ENCODE results near the gene LY9. TPM values are rescaled to one million over a fixed set of nuclear protein-coding genes. Genes with fewer than 3 reads are reported as not detected.

LY9 gene
- total and polyA plus RNA-seq, 2 experiments from 2014 or later, result not detected

DNA sequence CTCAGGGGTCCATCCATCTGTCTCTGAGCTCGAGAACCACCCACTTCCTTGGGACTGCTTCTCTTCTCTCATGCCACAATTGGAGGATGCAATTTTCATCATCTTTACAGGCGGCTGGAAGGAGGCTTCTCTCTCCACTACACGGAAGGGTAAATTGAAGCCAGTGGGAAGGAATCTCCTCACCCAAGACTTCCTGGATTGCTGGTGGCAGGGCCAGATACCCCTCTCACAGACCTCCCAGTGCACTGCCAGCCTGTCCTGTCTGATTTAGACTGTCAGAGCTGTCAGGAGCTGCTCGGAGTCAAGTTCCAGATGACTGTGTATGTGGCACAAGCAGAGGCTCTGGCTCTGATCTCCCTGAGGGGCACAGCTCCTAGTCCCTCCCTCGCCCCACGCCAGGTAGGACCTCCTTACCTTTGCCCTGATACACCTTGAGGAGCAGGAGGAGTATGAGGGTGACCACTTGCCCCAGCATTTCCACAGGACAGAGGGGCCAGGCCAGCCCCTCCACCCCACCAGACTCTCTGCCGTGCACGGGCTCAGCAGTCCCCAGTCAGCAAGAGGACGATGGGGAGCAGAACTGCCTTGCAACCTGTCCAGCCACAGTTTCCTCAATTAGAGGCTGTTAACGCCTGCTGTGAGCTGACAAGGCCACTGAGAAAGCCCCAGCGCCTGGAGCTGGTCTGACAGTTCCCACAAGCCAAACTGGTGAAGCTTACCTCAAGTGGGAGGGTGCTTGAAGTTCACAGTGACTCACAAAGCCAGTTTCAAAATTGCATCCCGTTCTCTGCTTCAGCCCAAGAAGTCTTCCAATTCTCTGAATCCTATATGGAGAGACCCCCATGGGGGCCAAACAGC is 66.5 kb downstream of the LY9 start, which contains the start of gene CD244:
Gene CD244 (minus strand): TSS at position 685 of the 858 bp plus-strand sequence. CDS start 210 bp downstream, at position 475.
- no peak within 1 kb of the TSS for H3K4me3 ChIP-seq
- H4K20me1 ChIP-seq (replicated peaks; ENCODE audit: insufficient read depth), result no peaks in the 10 kb centered on the region
- no peaks in the 10 kb centered on the region for H3K79me2 ChIP-seq (replicated peaks; ENCODE audit: insufficient read depth)
- Mint-ChIP-seq H3K36me3 (ENCODE audit: low read depth) (no peaks in the 10 kb centered on the region), H3K4me1 (no peaks in the 10 kb centered on the region), H3K4me3 (no peak within 1 kb of the TSS), H3K9me3 (no peaks in the 10 kb centered on the region), H3K27ac (no peak within 1 kb of the TSS), H3K27me3 (ENCODE audit: insufficient read depth, low read depth, poor library complexity) (peaks cover 2% of the 10 kb centered on the region)
- no peaks in the 10 kb centered on the region for H3K4me1 ChIP-seq (ENCODE audit: insufficient read depth)
- TF ChIP-seq, protein P1, sequence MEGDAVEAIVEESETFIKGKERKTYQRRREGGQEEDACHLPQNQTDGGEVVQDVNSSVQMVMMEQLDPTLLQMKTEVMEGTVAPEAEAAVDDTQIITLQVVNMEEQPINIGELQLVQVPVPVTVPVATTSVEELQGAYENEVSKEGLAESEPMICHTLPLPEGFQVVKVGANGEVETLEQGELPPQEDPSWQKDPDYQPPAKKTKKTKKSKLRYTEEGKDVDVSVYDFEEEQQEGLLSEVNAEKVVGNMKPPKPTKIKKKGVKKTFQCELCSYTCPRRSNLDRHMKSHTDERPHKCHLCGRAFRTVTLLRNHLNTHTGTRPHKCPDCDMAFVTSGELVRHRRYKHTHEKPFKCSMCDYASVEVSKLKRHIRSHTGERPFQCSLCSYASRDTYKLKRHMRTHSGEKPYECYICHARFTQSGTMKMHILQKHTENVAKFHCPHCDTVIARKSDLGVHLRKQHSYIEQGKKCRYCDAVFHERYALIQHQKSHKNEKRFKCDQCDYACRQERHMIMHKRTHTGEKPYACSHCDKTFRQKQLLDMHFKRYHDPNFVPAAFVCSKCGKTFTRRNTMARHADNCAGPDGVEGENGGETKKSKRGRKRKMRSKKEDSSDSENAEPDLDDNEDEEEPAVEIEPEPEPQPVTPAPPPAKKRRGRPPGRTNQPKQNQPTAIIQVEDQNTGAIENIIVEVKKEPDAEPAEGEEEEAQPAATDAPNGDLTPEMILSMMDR (conservative IDR thresholded peaks at IDR 0.05; ENCODE audit: low read depth in 2 of 2), result no peak
- TF ChIP-seq, protein P2, sequence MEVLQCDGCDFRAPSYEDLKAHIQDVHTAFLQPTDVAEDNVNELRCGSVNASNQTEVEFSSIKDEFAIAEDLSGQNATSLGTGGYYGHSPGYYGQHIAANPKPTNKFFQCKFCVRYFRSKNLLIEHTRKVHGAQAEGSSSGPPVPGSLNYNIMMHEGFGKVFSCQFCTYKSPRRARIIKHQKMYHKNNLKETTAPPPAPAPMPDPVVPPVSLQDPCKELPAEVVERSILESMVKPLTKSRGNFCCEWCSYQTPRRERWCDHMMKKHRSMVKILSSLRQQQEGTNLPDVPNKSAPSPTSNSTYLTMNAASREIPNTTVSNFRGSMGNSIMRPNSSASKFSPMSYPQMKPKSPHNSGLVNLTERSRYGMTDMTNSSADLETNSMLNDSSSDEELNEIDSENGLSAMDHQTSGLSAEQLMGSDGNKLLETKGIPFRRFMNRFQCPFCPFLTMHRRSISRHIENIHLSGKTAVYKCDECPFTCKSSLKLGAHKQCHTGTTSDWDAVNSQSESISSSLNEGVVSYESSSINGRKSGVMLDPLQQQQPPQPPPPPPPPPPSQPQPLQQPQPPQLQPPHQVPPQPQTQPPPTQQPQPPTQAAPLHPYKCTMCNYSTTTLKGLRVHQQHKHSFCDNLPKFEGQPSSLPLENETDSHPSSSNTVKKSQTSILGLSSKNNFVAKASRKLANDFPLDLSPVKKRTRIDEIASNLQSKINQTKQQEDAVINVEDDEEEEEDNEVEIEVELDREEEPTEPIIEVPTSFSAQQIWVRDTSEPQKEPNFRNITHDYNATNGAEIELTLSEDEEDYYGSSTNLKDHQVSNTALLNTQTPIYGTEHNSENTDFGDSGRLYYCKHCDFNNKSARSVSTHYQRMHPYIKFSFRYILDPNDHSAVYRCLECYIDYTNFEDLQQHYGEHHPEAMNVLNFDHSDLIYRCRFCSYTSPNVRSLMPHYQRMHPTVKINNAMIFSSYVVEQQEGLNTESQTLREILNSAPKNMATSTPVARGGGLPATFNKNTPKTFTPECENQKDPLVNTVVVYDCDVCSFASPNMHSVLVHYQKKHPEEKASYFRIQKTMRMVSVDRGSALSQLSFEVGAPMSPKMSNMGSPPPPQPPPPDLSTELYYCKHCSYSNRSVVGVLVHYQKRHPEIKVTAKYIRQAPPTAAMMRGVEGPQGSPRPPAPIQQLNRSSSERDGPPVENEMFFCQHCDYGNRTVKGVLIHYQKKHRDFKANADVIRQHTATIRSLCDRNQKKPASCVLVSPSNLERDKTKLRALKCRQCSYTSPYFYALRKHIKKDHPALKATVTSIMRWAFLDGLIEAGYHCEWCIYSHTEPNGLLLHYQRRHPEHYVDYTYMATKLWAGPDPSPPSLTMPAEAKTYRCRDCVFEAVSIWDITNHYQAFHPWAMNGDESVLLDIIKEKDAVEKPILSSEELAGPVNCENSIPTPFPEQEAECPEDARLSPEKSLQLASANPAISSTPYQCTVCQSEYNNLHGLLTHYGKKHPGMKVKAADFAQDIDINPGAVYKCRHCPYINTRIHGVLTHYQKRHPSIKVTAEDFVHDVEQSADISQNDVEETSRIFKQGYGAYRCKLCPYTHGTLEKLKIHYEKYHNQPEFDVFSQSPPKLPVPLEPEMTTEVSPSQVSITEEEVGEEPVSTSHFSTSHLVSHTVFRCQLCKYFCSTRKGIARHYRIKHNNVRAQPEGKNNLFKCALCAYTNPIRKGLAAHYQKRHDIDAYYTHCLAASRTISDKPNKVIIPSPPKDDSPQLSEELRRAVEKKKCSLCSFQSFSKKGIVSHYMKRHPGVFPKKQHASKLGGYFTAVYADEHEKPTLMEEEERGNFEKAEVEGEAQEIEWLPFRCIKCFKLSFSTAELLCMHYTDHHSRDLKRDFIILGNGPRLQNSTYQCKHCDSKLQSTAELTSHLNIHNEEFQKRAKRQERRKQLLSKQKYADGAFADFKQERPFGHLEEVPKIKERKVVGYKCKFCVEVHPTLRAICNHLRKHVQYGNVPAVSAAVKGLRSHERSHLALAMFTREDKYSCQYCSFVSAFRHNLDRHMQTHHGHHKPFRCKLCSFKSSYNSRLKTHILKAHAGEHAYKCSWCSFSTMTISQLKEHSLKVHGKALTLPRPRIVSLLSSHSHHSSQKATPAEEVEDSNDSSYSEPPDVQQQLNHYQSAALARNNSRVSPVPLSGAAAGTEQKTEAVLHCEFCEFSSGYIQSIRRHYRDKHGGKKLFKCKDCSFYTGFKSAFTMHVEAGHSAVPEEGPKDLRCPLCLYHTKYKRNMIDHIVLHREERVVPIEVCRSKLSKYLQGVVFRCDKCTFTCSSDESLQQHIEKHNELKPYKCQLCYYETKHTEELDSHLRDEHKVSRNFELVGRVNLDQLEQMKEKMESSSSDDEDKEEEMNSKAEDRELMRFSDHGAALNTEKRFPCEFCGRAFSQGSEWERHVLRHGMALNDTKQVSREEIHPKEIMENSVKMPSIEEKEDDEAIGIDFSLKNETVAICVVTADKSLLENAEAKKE (CRISPR knock-in tag; IDR thresholded peaks at IDR 0.05), result no peak
- no peak for TF ChIP-seq NANOG (IDR thresholded peaks at IDR 0.05; ENCODE audit: borderline replicate concordance)
- TF ChIP-seq EZH2phosphoT487 (IDR thresholded peaks at IDR 0.05; ENCODE audit: unreplicated experiment), result no peak
- TF ChIP-seq EZH2 (IDR thresholded peaks at IDR 0.05; ENCODE audit: low read depth, unreplicated experiment), result no peak
- H3K27ac ChIP-seq (ENCODE audit: low read depth), result no peak within 1 kb of the TSS
- no peak within 1 kb of the TSS for H3K4me2 ChIP-seq
- no peak within 1 kb of the TSS for H2AFZ ChIP-seq
- H3K27me3 ChIP-seq (ENCODE audit: insufficient read depth), result no peaks in the 10 kb centered on the region
- H3F3A ChIP-seq (replicated peaks; ENCODE audit: low read depth), result no peaks in the 10 kb centered on the region
- no peaks in the 10 kb centered on the region for H3K9me2 ChIP-seq (ENCODE audit: insufficient read depth)
- DNase-seq (ENCODE audit: low spot score) (no peak), ATAC-seq (peak; percentile 28; the same call in 2 of the 3 replicates)
- H3K36me3 ChIP-seq (ENCODE audit: insufficient read depth), result no peaks in the 10 kb centered on the region

Measured in GM23338 (cell line).